IMR-90 (cell line): ENCODE measurements around the gene MMRN1. TPM values are rescaled to one million over a fixed set of nuclear protein-coding genes. Genes with fewer than 3 reads are reported as not detected.

Experiments
- ATAC-seq: fragments of 200-7000 bp; cut with Tn5 transposase; 2 replicates; pipeline ENCODE4 v1.9.1; 2020; ENCODE audit warnings: low read depth, mild to moderate bottlenecking, moderate library complexity
- BruUV-seq: library from RNA; stranded (reverse); fragments of 400-500 nt; replicated peaks from 2 replicates; lab custom pipeline; 2021; lab: Mats Ljungman, UMichigan
- CTCF ChIA-PET: fragments of 300-600 bp; formaldehyde crosslinking; extraction: SDS; loops from one replicate; lab custom pipeline; 2021; ENCODE audit warnings: antibody characterized with exemption; lab: Yijun Ruan, JAX
- POLR2A ChIA-PET: fragments of 300-600 bp; sonication (Branson Sonifier 250); formaldehyde crosslinking; loops from one replicate; lab custom pipeline; 2022; ENCODE audit warnings: antibody characterized with exemption; ENCODE audit not compliant: unreplicated experiment; lab: Charles Lee
- DNase-seq: peaks from one replicate; pipeline ENCODE4 v3.0.0; 2013
- H2AFZ ChIP-seq: replicated peaks from 2 replicates; pipeline ENCODE3; 2013; ENCODE audit warnings: low read length, mild to moderate bottlenecking; ENCODE audit not compliant: poor library complexity
- H2AK5ac ChIP-seq: 2 replicates; pipeline ENCODE4 v1.6.1; 2013; ENCODE audit warnings: low read depth, low read length, inconsistent platforms
- H2AK9ac ChIP-seq: replicated peaks from 2 replicates; pipeline ENCODE3; 2013; ENCODE audit warnings: mild to moderate bottlenecking, low read depth, low read length, moderate library complexity; ENCODE audit not compliant: poor library complexity
- H2BK120ac ChIP-seq: 2 replicates; pipeline ENCODE4 v1.6.1; 2013; ENCODE audit warnings: low read depth, low read length, inconsistent platforms
- H2BK15ac ChIP-seq: 3 replicates; pipeline ENCODE4 v1.6.1; 2013; ENCODE audit warnings: low read depth, low read length, inconsistent platforms
- H2BK20ac ChIP-seq: 2 replicates; pipeline ENCODE4 v1.6.1; 2013; ENCODE audit warnings: low read depth, mild to moderate bottlenecking, inconsistent platforms, low read length, moderate library complexity
- H2BK5ac ChIP-seq: 2 replicates; pipeline ENCODE4 v1.6.1; 2013; ENCODE audit warnings: mild to moderate bottlenecking, low read depth, low read length, inconsistent platforms; ENCODE audit not compliant: poor library complexity, severe bottlenecking
- H3K14ac ChIP-seq: replicated peaks from 2 replicates; pipeline ENCODE4 v1.6.1; 2013; ENCODE audit warnings: low read depth, low read length, inconsistent platforms
- H3K18ac ChIP-seq: 2 replicates; pipeline ENCODE4 v1.6.1; 2013; ENCODE audit warnings: low read depth, low read length, control low read depth
- H3K23ac ChIP-seq: 2 replicates; pipeline ENCODE4 v1.6.1; 2013; ENCODE audit warnings: low read depth, low read length, inconsistent platforms
- H3K27ac ChIP-seq: 2 replicates; pipeline ENCODE4 v1.5.1; 2013; ENCODE audit warnings: mild to moderate bottlenecking, control low read depth, low read length; ENCODE audit not compliant: insufficient read depth
- H3K27me3 ChIP-seq: 2 replicates; pipeline ENCODE4 v1.6.1; 2013; ENCODE audit warnings: low read length; ENCODE audit not compliant: control insufficient read depth, insufficient read depth
- H3K36me3 ChIP-seq: 2 replicates; pipeline ENCODE4 v1.6.1; 2013; ENCODE audit warnings: low read length, mixed read lengths; ENCODE audit not compliant: control insufficient read depth, insufficient read depth
- H3K4ac ChIP-seq: 2 replicates; pipeline ENCODE4 v1.6.1; 2013; ENCODE audit warnings: low read depth, low read length, inconsistent platforms
- H3K4me1 ChIP-seq: 2 replicates; pipeline ENCODE4 v1.6.1; 2013; ENCODE audit warnings: low read length, mixed read lengths; ENCODE audit not compliant: control insufficient read depth, insufficient read depth
- H3K4me2 ChIP-seq: 2 replicates; pipeline ENCODE4 v1.6.1; 2013; ENCODE audit warnings: low read depth, mild to moderate bottlenecking, control low read depth, low read length, moderate library complexity
- H3K4me3 ChIP-seq: 2 replicates; pipeline ENCODE4 v1.5.1; 2013; ENCODE audit warnings: low read depth, mild to moderate bottlenecking, control low read depth, low read length, moderate library complexity; ENCODE audit not compliant: insufficient read depth
- H3K56ac ChIP-seq: 2 replicates; pipeline ENCODE4 v1.6.1; 2013; ENCODE audit warnings: low read length, inconsistent platforms; ENCODE audit not compliant: insufficient read depth; ENCODE audit errors: extremely low read depth
- H3K79me1 ChIP-seq, 2 experiments: 2 replicates each; pipeline ENCODE4 v1.6.1; 2013; ENCODE audit warnings: low read length in 2 of 2, inconsistent platforms in 1 of 2, low read depth in 1 of 2
- H3K9ac ChIP-seq: 2 replicates; pipeline ENCODE4 v1.6.1; 2013; ENCODE audit warnings: low read depth, low read length, control low read depth
- H3K9me1 ChIP-seq: 2 replicates; pipeline ENCODE4 v1.6.1; 2013; ENCODE audit warnings: low read length, inconsistent platforms; ENCODE audit not compliant: insufficient read depth
- H3K9me3 ChIP-seq: 2 replicates; pipeline ENCODE4 v1.6.1; 2013; ENCODE audit warnings: low read length; ENCODE audit not compliant: control insufficient read depth, insufficient read depth
- H4K20me1 ChIP-seq: 2 replicates; pipeline ENCODE4 v1.6.1; 2013; ENCODE audit warnings: low read length, inconsistent platforms; ENCODE audit not compliant: insufficient read depth
- H4K5ac ChIP-seq: 2 replicates; pipeline ENCODE4 v1.6.1; 2013; ENCODE audit warnings: mild to moderate bottlenecking, low read depth, low read length, control low read depth
- H4K8ac ChIP-seq, 2 experiments: 2 replicates each; pipeline ENCODE4 v1.6.1; 2013; ENCODE audit warnings: low read depth in 2 of 2, low read length in 2 of 2, control low read depth in 1 of 2, inconsistent platforms in 1 of 2
- H4K91ac ChIP-seq: 2 replicates; pipeline ENCODE4 v1.6.1; 2013; ENCODE audit warnings: low read depth, low read length, inconsistent platforms; ENCODE audit not compliant: insufficient read depth
- CHD1 ChIP-seq: IDR thresholded peaks from 2 replicates; pipeline ENCODE4 v1.6.1; 2012; ENCODE audit warnings: low read depth, low read length, improper control_type of control experiment
- MAZ ChIP-seq: IDR thresholded peaks from 2 replicates; pipeline ENCODE4 v1.6.1; 2012; ENCODE audit warnings: low read depth, mild to moderate bottlenecking, low read length, improper control_type of control experiment, moderate library complexity, borderline replicate concordance
- WGBS, 2 experiments: methylation state at CpG; one replicate each; pipeline versions ENCODE4 v1.1.5 to v1.1.7; 2013; ENCODE audit warnings: missing lambda C conversion rate in 2 of 2; ENCODE audit not compliant: insufficient read length in 1 of 2; ENCODE audit errors: extremely low coverage in 2 of 2; 5-methylcytosine and 5-hydroxymethylcytosine counted together
- dilution Hi-C: fragments of 300-500 bp; cut with HindIII; formaldehyde crosslinking; loops from one replicate; pipeline ENCODE4 v1.14.3; 2018; ENCODE audit warnings: low sequenced_read_pairs; ENCODE audit not compliant: unreplicated experiment
- in situ Hi-C: fragments of 300-500 bp; cut with MboI; formaldehyde crosslinking; loops from 3 replicates; pipeline ENCODE4 v1.14.3; 2019; ENCODE audit warnings: low sequenced_read_pairs, inconsistent platforms, mixed read lengths
- intact Hi-C: fragments of 100-400 bp; cut with micrococcal nuclease; formaldehyde crosslinking; loops from 2 replicates; pipeline ENCODE4 v1.10.0; 2022
- polyA plus RNA-seq, 3 experiments: library from polyadenylated mRNA; depleted of rRNA; stranded (reverse); fragments of >200 nt; gene quantifications; 2 replicates each; pipeline ENCODE4 v1.2.3, GENCODE V29; 2012; ENCODE audit warnings: low replicate concordance in 1 of 3
- total RNA-seq: library from RNA; depleted of rRNA; stranded (reverse); fragments of >200 nt; gene quantifications from 2 replicates; pipeline ENCODE4 v1.2.3, GENCODE V29; 2012

The MMRN1 gene
- total and polyA plus RNA-seq, 2 of the 4 experiments (the other 2 are of a cell fraction), result not detected

DNA sequence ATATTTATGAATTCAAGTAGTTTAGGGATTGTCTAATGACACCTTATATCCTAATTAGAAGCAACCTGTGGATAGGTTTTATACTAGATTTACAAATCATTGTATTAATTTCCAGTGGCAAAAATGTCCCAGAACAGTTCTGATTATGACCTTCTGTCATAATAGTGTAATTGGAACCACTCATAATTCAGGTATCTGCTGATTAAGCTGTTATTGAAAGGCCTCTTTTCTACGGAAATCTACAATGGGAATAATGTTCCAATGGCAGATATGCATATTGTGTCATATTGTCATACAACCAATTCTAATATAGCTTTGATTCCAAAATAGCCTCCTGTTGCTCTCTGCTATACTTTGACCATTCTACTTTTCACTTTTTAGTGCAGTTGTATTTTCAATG is 19.0 kb downstream of the MMRN1 start:
- Histone ChIP-seq H4K91ac (no peak overlapping the region), H3K23ac (no peak overlapping the region), H3K56ac (no peak overlapping the region), H4K20me1 (no peaks in the 10 kb centered on the region), H3K4me3 (no peak overlapping the region), H2BK120ac (no peak overlapping the region), H3K27ac (no peak overlapping the region), H3K27me3 (no peaks in the 10 kb centered on the region), H3K4ac (no peak overlapping the region), H3K14ac (no peak overlapping the region), H3K79me1 (no peaks in the 10 kb centered on the region), H2AK5ac (no peak overlapping the region), H3K9ac (no peak overlapping the region), H4K8ac (no peak overlapping the region), H3K36me3 (no peaks in the 10 kb centered on the region), H3K4me2 (no peak overlapping the region), H3K18ac (no peak overlapping the region), H2BK20ac (no peak overlapping the region), H4K5ac (no peak overlapping the region), H3K9me1 (no peaks in the 10 kb centered on the region), H3K9me3 (no peaks in the 10 kb centered on the region), H2BK15ac (no peak overlapping the region), H2AFZ (no peak overlapping the region), H3K4me1 (no peaks in the 10 kb centered on the region), H2AK9ac (no peak overlapping the region), H2BK5ac (no peak overlapping the region)
- no TSS peak for BruUV-seq
- in situ Hi-C loops, result loop anchor here (25.0 kb wide), 1 partner anchor 676 kb away; no protein-coding TSS in a partner anchor
- no peak for ATAC-seq
- dilution Hi-C loops, result no loop called here
- ChIA-PET CTCF (no interaction called here), POLR2A (no interaction called here)
- TF ChIP-seq CHD1 (no peak), MAZ (no peak)
- DNase-seq, result no peak
- no CpG with 5 or more reads among the region's 1 CpG for WGBS, 2 experiments
- intact Hi-C loops, result loop anchor here (5.0 kb wide), 1 partner anchor 379 kb away; no protein-coding TSS in a partner anchor
